ENCODE results near the gene PFKFB1.
"Not testable (repeated sequence)": the region's sequence is repeated elsewhere in the genome, so short reads cannot be mapped to it uniquely, and the experiment has no call there.

Gene PFKFB1

DNA sequence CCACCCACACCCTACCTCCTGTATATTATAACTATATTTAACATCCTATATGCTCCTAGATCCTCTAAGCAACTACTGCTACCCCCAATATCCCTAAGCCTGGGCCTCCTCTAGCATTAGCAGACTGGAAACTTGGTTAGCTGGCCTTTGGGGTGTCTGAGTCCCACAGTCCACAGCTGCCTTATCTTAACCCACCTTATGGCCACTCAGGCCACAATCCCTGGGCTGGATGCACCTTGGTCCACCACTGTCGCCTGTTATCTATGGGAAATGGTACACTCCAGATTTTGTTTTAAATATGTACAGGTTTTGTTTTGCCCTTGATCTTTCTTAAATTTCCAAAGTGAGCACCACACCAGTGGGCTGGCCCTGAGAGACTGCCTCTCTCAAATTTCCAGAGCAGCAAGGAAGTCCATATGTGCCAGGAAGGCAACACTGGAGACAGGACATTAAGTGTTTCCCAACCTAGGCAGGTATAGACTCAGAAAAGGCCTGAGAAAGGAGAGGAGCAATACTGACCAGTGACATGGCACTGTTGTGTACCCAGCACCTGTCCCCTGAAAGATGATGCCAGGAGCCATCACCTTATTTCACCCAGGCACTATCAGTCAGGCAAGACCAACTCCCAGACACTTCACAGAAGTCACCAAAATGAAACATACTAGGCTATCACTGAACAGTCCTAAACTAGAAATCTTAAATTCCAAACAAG is 921 bp downstream of the PFKFB1 start:
- Histone ChIP-seq H3K9ac (ENCODE audit: low read depth, low read length, poor library complexity) (no peak overlapping the region), H3K4me1 (ENCODE audit: control insufficient read depth in 2 of 2, insufficient read depth in 1 of 2, low read depth in 1 of 2, low read length in 2 of 2) (no peaks in the 10 kb centered on the region), H2BK15ac (ENCODE audit: low read length) (no peak overlapping the region), H3K4me3 (ENCODE audit: low read length in 2 of 2) (no peak overlapping the region), H3K27me3 (ENCODE audit: control insufficient read depth in 3 of 3, insufficient read depth in 3 of 3, low read depth in 1 of 3, low read length in 3 of 3) (no peaks in the 10 kb centered on the region), H3K27ac (replicated peaks; ENCODE audit: low read length) (no peak overlapping the region), H2BK120ac (ENCODE audit: low read depth, low read length) (no peak overlapping the region), H3K4ac (ENCODE audit: low read length) (no peak overlapping the region), H3K23ac (ENCODE audit: low read depth, low read length, poor library complexity) (no peak overlapping the region), H3K36me3 (replicated peaks in 1 of 2; ENCODE audit: control insufficient read depth in 2 of 2, insufficient read depth in 2 of 2, low read length in 2 of 2) (no peaks in the 10 kb centered on the region), H2BK12ac (ENCODE audit: low read length) (no peak overlapping the region), H3K14ac (ENCODE audit: low read length) (no peak overlapping the region), H3K4me2 (ENCODE audit: insufficient read depth, low read length, poor library complexity, severe bottlenecking) (no peak overlapping the region), H2AFZ (ENCODE audit: low read length) (no peak overlapping the region), H3K79me1 (ENCODE audit: low read depth, low read length) (no peaks in the 10 kb centered on the region), H3K9me3 (replicated peaks in 1 of 2; ENCODE audit: control insufficient read depth in 2 of 2, insufficient read depth in 1 of 2, low read depth in 1 of 2, low read length in 2 of 2) (no peaks in the 10 kb centered on the region), H3K18ac (ENCODE audit: low read length) (no peak overlapping the region), H2AK5ac (ENCODE audit: low read depth, low read length) (no peak overlapping the region), H4K8ac (ENCODE audit: low read depth, low read length) (no peak overlapping the region), H4K91ac (ENCODE audit: low read depth, low read length, poor library complexity) (no peak overlapping the region), H2BK5ac (ENCODE audit: low read length) (no peak overlapping the region)
- no CpG with 5 or more reads among the region's 1 CpG for WGBS, 2 donors (ENCODE audit: extremely low coverage in 2 of 2, insufficient read length in 2 of 2, insufficient replicate concordance in 1 of 2)
- no peak for DNase-seq (ENCODE audit: low spot score)

DNA sequence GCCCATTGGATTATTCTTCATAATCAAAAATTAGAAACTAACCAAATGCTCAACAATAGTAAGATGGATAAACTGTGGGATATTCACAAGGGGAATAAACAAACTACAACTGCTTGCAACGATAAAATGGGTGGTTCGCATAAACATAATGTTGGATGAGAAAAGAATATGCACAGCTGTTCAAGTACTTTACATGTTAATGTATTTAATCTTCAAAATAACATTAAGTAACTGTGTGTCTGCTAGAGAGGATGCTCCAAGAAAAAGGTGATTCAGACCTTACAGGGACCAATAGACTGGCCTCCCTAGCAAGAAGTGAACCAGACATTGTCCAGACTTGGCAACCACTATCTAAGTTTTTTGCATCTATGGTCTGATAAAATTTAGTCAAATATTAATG is 2.3 kb downstream of the PFKFB1 start:
- no peaks in the 10 kb centered on the region for H3K4me1 ChIP-seq (ENCODE audit: control insufficient read depth in 2 of 2, insufficient read depth in 1 of 2, low read depth in 1 of 2, low read length in 2 of 2)
- no peaks in the 10 kb centered on the region for H3K9me3 ChIP-seq (replicated peaks in 1 of 2; ENCODE audit: control insufficient read depth in 2 of 2, insufficient read depth in 1 of 2, low read depth in 1 of 2, low read length in 2 of 2)
- no peak overlapping the region for H2BK5ac ChIP-seq (ENCODE audit: low read length)
- no peak overlapping the region for H2AFZ ChIP-seq (ENCODE audit: low read length)
- H3K27me3 ChIP-seq (ENCODE audit: control insufficient read depth in 3 of 3, insufficient read depth in 3 of 3, low read depth in 1 of 3, low read length in 3 of 3): no peaks in the 10 kb centered on the region
- no peaks in the 10 kb centered on the region for H3K79me1 ChIP-seq (ENCODE audit: low read depth, low read length)
- H4K91ac ChIP-seq (ENCODE audit: low read depth, low read length, poor library complexity): no peak overlapping the region
- no peak overlapping the region for H2BK12ac ChIP-seq (ENCODE audit: low read length)
- no peak overlapping the region for H3K18ac ChIP-seq (ENCODE audit: low read length)
- no peak overlapping the region for H2BK15ac ChIP-seq (ENCODE audit: low read length)
- H2AK5ac ChIP-seq (ENCODE audit: low read depth, low read length): no peak overlapping the region
- no peak overlapping the region for H3K27ac ChIP-seq (replicated peaks; ENCODE audit: low read length)
- WGBS, 2 donors (ENCODE audit: extremely low coverage in 2 of 2, insufficient read length in 2 of 2, insufficient replicate concordance in 1 of 2): no CpG with 5 or more reads among the region's 2 CpGs
- no peak overlapping the region for H3K23ac ChIP-seq (ENCODE audit: low read depth, low read length, poor library complexity)
- no peak overlapping the region for H3K4ac ChIP-seq (ENCODE audit: low read length)
- no peak overlapping the region for H4K8ac ChIP-seq (ENCODE audit: low read depth, low read length)
- no peaks in the 10 kb centered on the region for H3K36me3 ChIP-seq (replicated peaks in 1 of 2; ENCODE audit: control insufficient read depth in 2 of 2, insufficient read depth in 2 of 2, low read length in 2 of 2)
- no peak overlapping the region for H3K4me3 ChIP-seq (ENCODE audit: low read length in 2 of 2)
- H3K9ac ChIP-seq (ENCODE audit: low read depth, low read length, poor library complexity): no peak overlapping the region
- H3K14ac ChIP-seq (ENCODE audit: low read length): no peak overlapping the region
- no peak overlapping the region for H3K4me2 ChIP-seq (ENCODE audit: insufficient read depth, low read length, poor library complexity, severe bottlenecking)
- no peak overlapping the region for H2BK120ac ChIP-seq (ENCODE audit: low read depth, low read length)
- DNase-seq (ENCODE audit: low spot score): no peak

DNA sequence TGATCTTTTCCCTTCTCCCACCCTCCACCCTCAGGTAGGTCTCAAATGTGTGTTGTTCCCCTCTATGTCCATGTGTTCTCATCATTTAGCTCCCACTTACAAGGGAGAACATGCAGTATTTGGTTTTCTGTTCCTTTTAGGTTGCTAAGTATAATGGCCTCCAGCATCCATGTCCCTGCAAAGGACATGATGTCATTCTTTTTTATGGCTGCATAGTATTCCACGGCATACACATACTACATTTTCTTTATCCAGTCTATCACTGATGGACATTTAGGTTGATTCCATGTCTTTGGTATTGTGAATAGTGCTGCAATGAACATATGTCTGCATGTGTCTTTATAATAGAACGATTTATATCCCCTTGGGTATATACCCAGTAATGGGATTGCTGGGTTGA is 10.7 kb downstream of the PFKFB1 start:
- not testable (repeated sequence) for H3K36me3 ChIP-seq (replicated peaks in 1 of 2; ENCODE audit: control insufficient read depth in 2 of 2, insufficient read depth in 2 of 2, low read length in 2 of 2); H3K14ac ChIP-seq (ENCODE audit: low read length); H4K8ac ChIP-seq (ENCODE audit: low read depth, low read length); H3K4me3 ChIP-seq (ENCODE audit: low read length in 2 of 2); H2BK120ac ChIP-seq (ENCODE audit: low read depth, low read length); H3K4ac ChIP-seq (ENCODE audit: low read length); H3K18ac ChIP-seq (ENCODE audit: low read length); H3K27ac ChIP-seq (replicated peaks; ENCODE audit: low read length); H3K79me1 ChIP-seq (ENCODE audit: low read depth, low read length); H2BK15ac ChIP-seq (ENCODE audit: low read length); H3K23ac ChIP-seq (ENCODE audit: low read depth, low read length, poor library complexity); H2AFZ ChIP-seq (ENCODE audit: low read length); H3K4me1 ChIP-seq (ENCODE audit: control insufficient read depth in 2 of 2, insufficient read depth in 1 of 2, low read depth in 1 of 2, low read length in 2 of 2); H3K9ac ChIP-seq (ENCODE audit: low read depth, low read length, poor library complexity); H4K91ac ChIP-seq (ENCODE audit: low read depth, low read length, poor library complexity); H2BK12ac ChIP-seq (ENCODE audit: low read length); H2BK5ac ChIP-seq (ENCODE audit: low read length); H3K9me3 ChIP-seq (replicated peaks in 1 of 2; ENCODE audit: control insufficient read depth in 2 of 2, insufficient read depth in 1 of 2, low read depth in 1 of 2, low read length in 2 of 2); DNase-seq (ENCODE audit: low spot score); H2AK5ac ChIP-seq (ENCODE audit: low read depth, low read length); H3K4me2 ChIP-seq (ENCODE audit: insufficient read depth, low read length, poor library complexity, severe bottlenecking); H3K27me3 ChIP-seq (ENCODE audit: control insufficient read depth in 3 of 3, insufficient read depth in 3 of 3, low read depth in 1 of 3, low read length in 3 of 3)
- WGBS, 2 donors (ENCODE audit: extremely low coverage in 2 of 2, insufficient read length in 2 of 2, insufficient replicate concordance in 1 of 2): no CpG with 5 or more reads among the region's 2 CpGs

DNA sequence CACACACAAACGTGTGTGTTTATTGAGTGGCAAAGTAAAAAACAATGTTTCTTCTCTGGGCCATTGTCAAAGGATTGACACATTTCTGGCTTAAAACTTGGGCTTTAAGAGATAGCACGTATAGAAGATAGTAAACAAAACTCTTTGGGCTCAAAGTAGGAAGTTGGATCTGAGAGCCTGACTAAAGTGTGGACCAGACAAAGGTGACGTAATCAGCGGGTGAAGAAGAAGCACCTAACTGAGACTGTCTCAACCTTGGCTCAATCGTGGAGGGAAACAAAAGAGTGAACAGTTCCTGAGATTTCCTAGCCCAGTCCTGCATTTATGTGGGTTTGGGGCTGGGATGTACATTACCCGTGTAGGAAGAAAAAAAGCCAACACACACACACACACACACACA is 13.7 kb downstream of the PFKFB1 start:
- Histone ChIP-seq H3K27me3 (ENCODE audit: control insufficient read depth in 3 of 3, insufficient read depth in 3 of 3, low read depth in 1 of 3, low read length in 3 of 3) (no peaks in the 10 kb centered on the region), H2AK5ac (ENCODE audit: low read depth, low read length) (no peak overlapping the region), H2BK15ac (ENCODE audit: low read length) (no peak overlapping the region), H3K4me1 (ENCODE audit: control insufficient read depth in 2 of 2, insufficient read depth in 1 of 2, low read depth in 1 of 2, low read length in 2 of 2) (no peaks in the 10 kb centered on the region), H3K36me3 (replicated peaks in 1 of 2; ENCODE audit: control insufficient read depth in 2 of 2, insufficient read depth in 2 of 2, low read length in 2 of 2) (no peaks in the 10 kb centered on the region), H3K18ac (ENCODE audit: low read length) (no peak overlapping the region), H2BK12ac (ENCODE audit: low read length) (no peak overlapping the region), H3K23ac (ENCODE audit: low read depth, low read length, poor library complexity) (no peak overlapping the region), H2BK5ac (ENCODE audit: low read length) (no peak overlapping the region), H2BK120ac (ENCODE audit: low read depth, low read length) (no peak overlapping the region), H3K9me3 (replicated peaks in 1 of 2; ENCODE audit: control insufficient read depth in 2 of 2, insufficient read depth in 1 of 2, low read depth in 1 of 2, low read length in 2 of 2) (no peaks in the 10 kb centered on the region), H4K91ac (ENCODE audit: low read depth, low read length, poor library complexity) (no peak overlapping the region), H3K79me1 (ENCODE audit: low read depth, low read length) (no peaks in the 10 kb centered on the region), H3K4me2 (ENCODE audit: insufficient read depth, low read length, poor library complexity, severe bottlenecking) (no peak overlapping the region), H4K8ac (ENCODE audit: low read depth, low read length) (no peak overlapping the region), H3K9ac (ENCODE audit: low read depth, low read length, poor library complexity) (no peak overlapping the region), H3K14ac (ENCODE audit: low read length) (no peak overlapping the region), H3K27ac (replicated peaks; ENCODE audit: low read length) (no peak overlapping the region), H3K4ac (ENCODE audit: low read length) (no peak overlapping the region), H2AFZ (ENCODE audit: low read length) (no peak overlapping the region), H3K4me3 (ENCODE audit: low read length in 2 of 2) (no peak overlapping the region)
- WGBS, 2 donors (ENCODE audit: extremely low coverage in 2 of 2, insufficient read length in 2 of 2, insufficient replicate concordance in 1 of 2): no CpG with 5 or more reads among the region's 6 CpGs
- DNase-seq (ENCODE audit: low spot score): no peak

All from neuronal stem cell (in vitro differentiated cells).